Measurements from ENCODE around the gene IZUMO1R. TPM values are rescaled to one million over a fixed set of nuclear protein-coding genes. Genes with fewer than 3 reads are reported as not detected.

The IZUMO1R gene
- not detected for total RNA-seq

- no peak within 1 kb of the TSS for H3K4me3 ChIP-seq
- intact Hi-C loops (cut with DNase I): no loop called here
- no peaks in the 10 kb centered on the region for H3K27me3 ChIP-seq
- H3K27ac ChIP-seq (replicated peaks in 1 of 4): no peak within 1 kb of the TSS
- H3K4me1 ChIP-seq: peaks cover 2 to 14% (median 7%) of the 10 kb centered on the region in 4 donors
- no peak for TF ChIP-seq CTCF (IDR thresholded peaks at IDR 0.05)
- no peak for TF ChIP-seq EP300 (IDR thresholded peaks at IDR 0.05)
- TF ChIP-seq POLR2AphosphoS5 (IDR thresholded peaks at IDR 0.05): no peak
- no peak for TF ChIP-seq POLR2A (IDR thresholded peaks at IDR 0.05; ENCODE audit: low read depth)
- no peaks in the 10 kb centered on the region for H3K36me3 ChIP-seq
- H3K9me3 ChIP-seq: no peaks in the 10 kb centered on the region
- 36% methylated on average over 13 of the region's 13 CpGs for WGBS
- DNase-seq (ENCODE audit: extremely low spot score): no peak
These were observed at the start of gene IZUMO1R for GRCh38 chr11:94303966-94304958. Gene IZUMO1R, plus strand, starts transcription at chr11:94304580. Its CDS starts 1,057 bp downstream, at chr11:94305637.

GRCh38 chr11:94271885-94272372 is 32.5 kb upstream of the IZUMO1R start:
- intact Hi-C loops (cut with DNase I): no loop called here
- 65% methylated on average over 4 of the region's 4 CpGs for WGBS
- H3K27me3 ChIP-seq: no peaks in the 10 kb centered on the region

GRCh38 chr11:94272738-94273313 is 31.6 kb upstream of the IZUMO1R start:
- no peaks in the 10 kb centered on the region for H3K36me3 ChIP-seq
- no peaks in the 10 kb centered on the region for H3K9me3 ChIP-seq
- no peak for DNase-seq (ENCODE audit: extremely low spot score)
- 45% methylated on average over 6 of the region's 6 CpGs for WGBS
- no peak for TF ChIP-seq CTCF (IDR thresholded peaks at IDR 0.05)
- TF ChIP-seq EP300 (IDR thresholded peaks at IDR 0.05): no peak
- no peak for TF ChIP-seq POLR2AphosphoS5 (IDR thresholded peaks at IDR 0.05)
- no peak for TF ChIP-seq POLR2A (IDR thresholded peaks at IDR 0.05; ENCODE audit: low read depth)
- H3K27me3 ChIP-seq: no peaks in the 10 kb centered on the region
- intact Hi-C loops (cut with DNase I): no loop called here
- no peaks in the 10 kb centered on the region for H3K4me1 ChIP-seq
- H3K27ac ChIP-seq (replicated peaks in 1 of 4): no peak overlapping the region
- H3K4me3 ChIP-seq: no peak overlapping the region

More at GRCh38 chr11:94271885-94272372, 32.5 kb upstream of the IZUMO1R start:
- no peaks in the 10 kb centered on the region for H3K9me3 ChIP-seq
- no peaks in the 10 kb centered on the region for H3K4me1 ChIP-seq
- H3K4me3 ChIP-seq: no peak overlapping the region
- TF ChIP-seq EP300 (IDR thresholded peaks at IDR 0.05) (no peak), POLR2AphosphoS5 (IDR thresholded peaks at IDR 0.05) (no peak), POLR2A (IDR thresholded peaks at IDR 0.05; ENCODE audit: low read depth) (no peak), CTCF (IDR thresholded peaks at IDR 0.05) (no peak)
- H3K36me3 ChIP-seq: no peaks in the 10 kb centered on the region
- DNase-seq (ENCODE audit: extremely low spot score): no peak
- no peak overlapping the region for H3K27ac ChIP-seq (replicated peaks in 1 of 4)

GRCh38 chr11:94275961-94276360 is 28.4 kb upstream of the IZUMO1R start:
- TF ChIP-seq CTCF (IDR thresholded peaks at IDR 0.05) (no peak), POLR2AphosphoS5 (IDR thresholded peaks at IDR 0.05) (no peak), EP300 (IDR thresholded peaks at IDR 0.05) (no peak), POLR2A (IDR thresholded peaks at IDR 0.05; ENCODE audit: low read depth) (no peak)
- WGBS: 96% methylated on average over 3 of the region's 3 CpGs
- intact Hi-C loops (cut with DNase I): no loop called here
- Histone ChIP-seq H3K36me3 (no peaks in the 10 kb centered on the region), H3K27me3 (no peaks in the 10 kb centered on the region), H3K4me1 (no peaks in the 10 kb centered on the region), H3K9me3 (no peaks in the 10 kb centered on the region), H3K4me3 (no peak overlapping the region), H3K27ac (replicated peaks in 1 of 4) (no peak overlapping the region)
- no peak for DNase-seq (ENCODE audit: extremely low spot score)

Data from esophagus muscularis mucosa (tissue), 4 donors.